SK-MEL-5 (cell line): ENCODE data around the gene RAB36. TPM values are rescaled to one million over a fixed set of nuclear protein-coding genes. Genes with fewer than 3 reads are reported as not detected.

Experiments used
- DNase-seq: peaks from one replicate; pipeline ENCODE4 v3.0.0-alpha.2; 2016; ENCODE audit warnings: low read depth, low spot score
- in situ Hi-C: cut with HindIII; loops from 2 replicates; pipeline ENCODE4 v1.10.0; 2016; ENCODE audit warnings: low sequenced_read_pairs, high pct_unique_total_duplicates, low pct_unique_long_range_greater_than_20kb
- total RNA-seq: library from RNA; depleted of rRNA; stranded (reverse); fragments of >200 nt; shearing (Covaris generic); gene quantifications from 2 replicates; pipeline ENCODE4 v1.2.3, GENCODE V29; 2014

The RAB36 gene
- total RNA-seq, 1 experiment from 2014 or later: 0.37 TPM

DNA sequence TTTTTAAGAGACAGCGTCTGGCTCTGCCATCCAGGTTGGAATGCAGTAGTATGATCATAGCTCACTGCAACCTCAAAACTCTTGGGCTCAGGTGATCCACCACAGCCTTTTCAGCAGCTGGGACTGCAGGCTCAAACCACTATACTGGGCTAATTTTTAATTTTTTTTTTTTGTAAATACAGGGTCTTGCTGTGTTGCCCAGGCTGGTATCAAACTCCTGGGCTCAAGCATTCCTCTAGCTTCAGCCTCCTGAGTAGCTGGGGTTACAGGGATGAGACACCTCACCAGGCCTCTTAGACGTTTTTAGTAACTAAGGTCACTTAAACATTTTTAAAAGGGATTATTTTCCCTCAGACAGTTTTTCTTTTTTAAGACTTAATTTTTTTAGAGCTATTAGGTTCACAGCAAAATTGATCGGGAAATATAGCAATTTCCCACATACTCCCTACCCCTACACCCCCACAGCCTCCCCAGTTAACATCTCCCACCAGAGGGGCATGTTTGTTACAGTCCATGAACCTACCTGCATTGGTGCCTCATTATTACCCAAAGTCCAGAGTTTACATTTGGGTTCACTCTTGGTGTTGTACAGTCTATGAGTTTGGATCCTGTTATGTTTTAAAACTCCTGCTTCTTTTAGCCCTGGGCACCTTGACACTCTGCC lies 39.0 kb downstream of the RAB36 start:
- no peak for DNase-seq
- in situ Hi-C loops: no loop called here

- in situ Hi-C loops: no loop called here
- no peak for DNase-seq
Measured at GRCh38 chr22:23184764-23185113, 39.5 kb downstream of the RAB36 start.

- in situ Hi-C loops: no loop called here
- no peak for DNase-seq
Measured at GRCh38 chr22:23187211-23187610, 41.9 kb downstream of the RAB36 start.

DNA sequence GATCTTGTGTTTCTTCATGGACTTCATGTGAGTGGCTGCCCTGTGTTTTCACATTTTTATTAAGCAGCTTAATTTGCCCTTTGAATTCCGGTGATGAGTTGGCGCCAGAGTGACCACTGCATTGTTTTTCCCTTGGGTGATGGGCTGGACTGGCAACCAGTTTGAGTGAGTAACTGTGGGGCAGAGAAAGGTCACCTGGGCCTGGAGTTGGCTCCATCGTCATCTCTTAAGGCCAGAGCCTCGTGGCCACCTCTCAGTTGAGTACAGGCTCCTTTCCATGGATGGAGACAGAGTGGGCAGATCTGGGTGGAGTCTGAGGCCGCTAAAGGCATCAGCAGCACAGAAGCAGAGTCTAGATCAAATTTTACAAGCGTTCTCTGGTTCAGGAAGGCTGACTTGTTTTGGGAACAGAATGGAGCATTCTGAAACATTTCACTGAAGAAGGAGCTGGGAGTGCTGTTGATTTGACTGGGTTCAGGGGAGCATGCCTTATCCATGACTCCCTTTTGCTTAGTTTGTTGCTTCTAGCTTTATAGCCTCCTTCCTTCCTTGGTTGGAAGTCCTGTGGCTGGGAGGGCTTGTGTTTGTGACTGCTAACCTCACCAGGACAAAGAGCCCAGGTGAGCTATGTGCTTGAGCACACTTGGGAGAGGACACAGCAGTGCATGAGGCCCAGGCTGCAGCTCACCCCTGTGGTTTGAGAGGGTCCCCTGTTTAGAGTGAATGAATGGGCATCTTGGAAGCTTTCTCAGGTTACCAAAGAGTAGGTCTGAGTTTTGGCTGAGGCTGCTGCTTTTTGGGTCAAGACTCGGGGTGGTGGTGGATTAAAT lies 42.8 kb downstream of the RAB36 start:
- in situ Hi-C loops: no loop called here
- DNase-seq: no peak

- in situ Hi-C loops: no loop called here
Measured at GRCh38 chr22:23190526-23190925, 45.2 kb downstream of the RAB36 start.

GRCh38 chr22:23192133-23192532 lies 46.9 kb downstream of the RAB36 start:
- DNase-seq: no peak
- in situ Hi-C loops: no loop called here

More at GRCh38 chr22:23190526-23190925, 45.2 kb downstream of the RAB36 start:
- no peak for DNase-seq

DNA sequence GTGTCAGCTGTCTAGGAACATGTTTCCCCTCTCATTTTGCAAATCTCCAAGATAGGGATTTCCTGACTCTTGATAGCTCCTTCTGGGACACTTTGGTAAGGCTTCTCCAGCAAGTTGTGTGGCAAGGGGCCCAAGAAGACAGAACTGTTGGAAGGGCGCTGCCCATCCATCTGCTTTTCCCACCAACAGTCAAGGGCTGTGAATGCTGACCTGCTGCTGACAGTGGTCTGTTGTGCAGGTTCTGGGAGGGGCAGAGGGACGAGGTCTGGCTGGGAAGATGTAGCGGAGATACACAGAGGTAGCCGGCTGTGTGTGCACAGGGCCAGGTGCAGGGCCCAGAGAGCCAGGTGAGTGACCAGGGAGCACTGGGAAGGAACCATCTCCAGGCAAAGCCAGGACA lies 47.3 kb downstream of the RAB36 start:
- no peak for DNase-seq
- in situ Hi-C loops: no loop called here

- no peak for DNase-seq
- in situ Hi-C loops: no loop called here
Measured at GRCh38 chr22:23193196-23193827, 48.0 kb downstream of the RAB36 start.

GRCh38 chr22:23193882-23194281 lies 48.6 kb downstream of the RAB36 start:
- DNase-seq: no peak
- in situ Hi-C loops: no loop called here

- DNase-seq: no peak
- in situ Hi-C loops: no loop called here
Measured at GRCh38 chr22:23196165-23196564, 50.9 kb downstream of the RAB36 start.

DNA sequence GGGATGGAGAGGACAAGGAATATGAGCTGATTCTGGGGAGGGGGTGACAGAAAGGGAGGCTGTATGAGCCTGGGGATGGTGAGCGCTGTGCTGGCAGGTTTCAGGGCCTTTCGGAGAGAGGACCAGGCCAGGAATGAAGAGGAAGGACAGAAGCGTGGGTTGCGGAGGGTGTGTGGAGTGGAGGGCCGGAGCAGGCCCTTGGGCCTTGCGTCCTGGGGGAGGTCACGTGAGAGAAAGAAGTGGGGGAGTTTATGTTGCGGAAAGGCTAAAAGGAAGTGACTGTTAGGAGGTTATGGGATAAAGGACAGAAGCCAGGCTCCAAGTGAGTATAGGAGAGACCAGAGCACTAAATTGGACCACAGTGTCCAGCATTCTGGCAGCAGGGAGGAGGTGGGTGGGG lies 52.6 kb downstream of the RAB36 start:
- no peak for DNase-seq
- in situ Hi-C loops: no loop called here

DNA sequence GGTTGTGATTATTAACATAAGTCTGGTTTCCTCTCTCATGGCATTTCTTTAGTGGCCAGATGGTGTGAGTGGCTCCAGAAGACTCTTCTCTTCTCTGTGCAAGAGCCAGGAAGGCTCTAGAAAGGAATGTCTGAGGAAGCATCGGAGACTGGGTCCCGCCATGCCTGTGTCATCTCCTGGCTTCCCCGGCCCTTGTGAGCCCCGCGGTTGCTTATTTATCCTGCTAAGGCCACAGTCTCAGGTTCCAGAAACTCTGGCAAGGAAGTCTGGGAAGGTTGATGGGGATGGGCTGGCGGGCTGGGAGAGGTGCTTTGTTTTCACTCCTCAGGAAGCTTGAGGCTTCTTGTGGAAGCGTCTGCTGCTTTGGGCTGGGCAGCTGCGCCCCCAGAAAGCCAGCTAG lies 53.9 kb downstream of the RAB36 start:
- DNase-seq: no peak
- in situ Hi-C loops: no loop called here

DNA sequence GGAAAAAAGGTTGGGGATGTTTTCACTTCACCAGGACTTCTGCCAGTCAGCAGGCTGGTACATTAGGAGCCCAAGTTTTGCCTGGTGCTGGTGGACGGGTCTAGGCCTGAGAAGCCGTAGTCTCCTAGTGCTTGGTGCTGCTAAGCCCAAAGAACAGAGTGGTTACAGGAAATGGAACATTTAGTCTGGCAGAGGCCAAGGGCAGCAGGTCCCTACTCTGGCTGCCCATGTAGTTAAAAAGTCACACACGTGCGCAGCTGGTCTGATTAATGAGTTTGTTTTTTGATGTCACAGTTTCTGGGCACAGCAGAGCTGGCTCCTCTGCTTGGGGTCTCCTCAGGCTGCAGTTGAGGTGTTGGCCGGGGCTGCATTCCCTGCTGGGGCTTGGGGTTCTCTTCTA lies 55.6 kb downstream of the RAB36 start:
- in situ Hi-C loops: no loop called here
- no peak for DNase-seq

DNA sequence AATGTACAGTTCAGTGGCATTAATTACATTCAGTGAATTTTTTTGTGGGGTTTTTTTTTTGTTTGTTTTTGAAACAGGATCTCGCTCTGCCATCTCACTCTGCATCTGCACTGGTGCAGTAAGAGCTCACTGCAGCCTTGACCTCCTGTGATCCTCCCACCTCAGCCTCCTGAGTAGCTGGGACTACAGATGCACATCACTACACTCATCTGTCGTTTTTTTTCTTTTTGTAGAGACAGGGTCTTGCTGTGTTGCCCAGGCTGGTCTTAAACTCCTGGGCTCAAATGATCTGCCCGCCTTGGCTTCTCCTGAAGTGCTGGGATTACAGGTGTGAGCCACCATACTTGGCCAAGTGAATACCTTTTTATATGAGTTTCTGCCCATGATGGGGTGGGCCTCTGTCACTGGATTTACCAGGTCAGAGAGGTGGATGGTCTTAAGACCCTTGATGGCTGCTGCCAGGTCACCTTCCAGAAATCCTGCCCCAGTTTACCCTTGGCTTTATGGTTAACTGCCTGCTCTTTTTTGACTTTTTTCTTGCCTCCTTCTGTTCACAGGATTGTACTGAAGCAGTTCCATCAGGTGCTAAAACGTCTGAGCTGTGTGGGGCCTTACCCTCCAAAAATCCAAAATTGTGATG lies 57.7 kb downstream of the RAB36 start:
- no peak for DNase-seq
- in situ Hi-C loops: no loop called here

GRCh38 chr22:23203452-23204124 lies 58.3 kb downstream of the RAB36 start:
- in situ Hi-C loops: no loop called here
- DNase-seq: no peak

DNA sequence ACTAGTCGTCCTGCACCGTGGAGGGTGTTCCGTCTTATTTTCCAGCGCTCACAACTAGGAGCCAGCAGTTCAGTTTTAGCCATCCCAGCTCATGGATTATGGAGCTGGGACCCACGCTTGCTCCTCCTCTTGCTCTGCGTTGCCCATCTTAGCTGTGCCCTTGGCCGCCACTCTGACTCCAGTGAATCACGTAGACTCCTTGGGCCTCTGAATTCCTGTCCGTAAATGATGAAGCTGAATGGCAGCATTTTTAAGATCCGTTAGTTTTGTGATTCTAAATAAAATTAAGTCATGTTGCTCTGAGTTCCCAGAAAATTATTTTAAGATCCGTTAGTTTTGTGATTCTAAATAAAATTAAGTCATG lies 58.8 kb downstream of the RAB36 start:
- DNase-seq: no peak
- in situ Hi-C loops: no loop called here

DNA sequence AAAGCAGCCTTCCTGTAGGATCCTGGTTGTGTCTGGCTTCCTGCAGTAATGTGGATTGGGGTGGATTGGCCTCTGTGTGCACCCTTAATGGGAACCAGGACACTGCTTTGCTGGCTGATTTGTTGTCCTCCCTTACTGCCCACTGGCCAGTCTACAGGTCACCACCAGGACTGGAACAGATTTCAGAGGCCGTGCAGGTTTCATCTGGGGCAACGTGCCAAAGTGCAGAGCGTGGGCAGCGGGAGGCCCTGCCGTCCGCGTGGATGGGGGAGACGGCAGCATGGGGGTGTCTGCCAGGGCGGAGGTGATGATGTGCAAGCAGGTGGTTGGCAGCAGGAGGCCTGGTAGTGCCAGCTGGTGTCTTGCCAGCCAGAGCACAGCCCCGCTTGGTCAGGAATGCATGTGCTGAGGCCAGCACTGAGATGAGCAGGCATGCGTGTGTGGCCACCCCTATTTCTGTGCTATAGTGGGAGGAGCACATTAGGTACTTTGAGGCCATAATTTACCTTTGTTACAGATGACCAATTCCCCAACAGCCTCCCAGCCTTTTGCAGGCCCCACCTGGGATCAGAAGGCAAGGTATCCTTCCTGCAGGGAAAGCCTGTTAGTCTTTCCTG lies 59.4 kb downstream of the RAB36 start:
- in situ Hi-C loops: no loop called here
- no peak for DNase-seq
